MG63 (cell line): ENCODE data around the gene SHISA7. TPM values are rescaled to one million over a fixed set of nuclear protein-coding genes. Genes with fewer than 3 reads are reported as not detected.

Experiments
- DNase-seq: peaks from one replicate; pipeline ENCODE4 v3.0.0-alpha.2; 2020
- H3K27me3 ChIP-seq: fragments of 250-450 bp; sonication (Bioruptor Pico); 2 replicates; pipeline ENCODE4 v1.5.1; 2020; ENCODE audit warnings: mild to moderate bottlenecking, moderate library complexity
- H3K36me3 ChIP-seq: fragments of 250-450 bp; sonication (Bioruptor Pico); 2 replicates; pipeline ENCODE4 v1.5.1; 2020; ENCODE audit warnings: mild to moderate bottlenecking, moderate library complexity
- H3K4me3 ChIP-seq: fragments of 250-450 bp; sonication (Bioruptor Pico); 2 replicates; pipeline ENCODE4 v1.5.1; 2020; ENCODE audit warnings: mild to moderate bottlenecking, moderate library complexity
- H3K9me3 ChIP-seq: fragments of 250-450 bp; sonication (Bioruptor Pico); 2 replicates; pipeline ENCODE4 v1.5.1; 2020; ENCODE audit warnings: mild to moderate bottlenecking, moderate library complexity
- total RNA-seq: library from RNA; depleted of rRNA; stranded (reverse); fragments of >200 nt; shearing (Covaris generic); gene quantifications from 2 replicates; pipeline ENCODE4 v1.2.3, GENCODE V29; 2014; ENCODE audit warnings: low replicate concordance

SHISA7 gene
- total RNA-seq, 1 experiment from 2014 or later: not detected

GRCh38 chr19:55483706-55484592 is 40.8 kb upstream of the SHISA7 start:
- no peak for DNase-seq
- peak overlapping the region; percentile 60 for H3K4me3 ChIP-seq
- H3K9me3 ChIP-seq: no peaks in the 10 kb centered on the region

GRCh38 chr19:55482967-55483705 is 40.0 kb upstream of the SHISA7 start:
- H3K36me3 ChIP-seq: peaks cover 20% of the 10 kb centered on the region
- no peaks in the 10 kb centered on the region for H3K9me3 ChIP-seq
- H3K27me3 ChIP-seq: no peaks in the 10 kb centered on the region
- DNase-seq: no peak
- H3K4me3 ChIP-seq: no peak overlapping the region

More at GRCh38 chr19:55483706-55484592, 40.8 kb upstream of the SHISA7 start:
- H3K36me3 ChIP-seq: peaks cover 18% of the 10 kb centered on the region
- no peaks in the 10 kb centered on the region for H3K27me3 ChIP-seq

GRCh38 chr19:55482156-55482961 is 39.3 kb upstream of the SHISA7 start:
- Histone ChIP-seq H3K9me3 (no peaks in the 10 kb centered on the region), H3K4me3 (no peak overlapping the region), H3K27me3 (no peaks in the 10 kb centered on the region), H3K36me3 (peaks cover 26% of the 10 kb centered on the region)
- DNase-seq: no peak

- Histone ChIP-seq H3K4me3 (no peak overlapping the region), H3K9me3 (no peaks in the 10 kb centered on the region), H3K27me3 (no peaks in the 10 kb centered on the region), H3K36me3 (peaks cover 26% of the 10 kb centered on the region)
- no peak for DNase-seq
Measured at GRCh38 chr19:55481794-55482155, 38.7 kb upstream of the SHISA7 start.

- Histone ChIP-seq H3K4me3 (no peak overlapping the region), H3K36me3 (peaks cover 26% of the 10 kb centered on the region), H3K9me3 (no peaks in the 10 kb centered on the region), H3K27me3 (no peaks in the 10 kb centered on the region)
- no peak for DNase-seq
Measured at GRCh38 chr19:55481148-55481793, 38.2 kb upstream of the SHISA7 start.

- Histone ChIP-seq H3K27me3 (no peaks in the 10 kb centered on the region), H3K4me3 (no peak overlapping the region), H3K9me3 (no peaks in the 10 kb centered on the region)
Measured at GRCh38 chr19:55479451-55480230, 36.5 kb upstream of the SHISA7 start.

GRCh38 chr19:55479045-55479444 is 35.9 kb upstream of the SHISA7 start:
- Histone ChIP-seq H3K4me3 (no peak overlapping the region), H3K27me3 (no peaks in the 10 kb centered on the region), H3K9me3 (no peaks in the 10 kb centered on the region), H3K36me3 (peaks cover 18% of the 10 kb centered on the region)
- no peak for DNase-seq

More at GRCh38 chr19:55479451-55480230, 36.5 kb upstream of the SHISA7 start:
- no peak for DNase-seq
- peaks cover 21% of the 10 kb centered on the region for H3K36me3 ChIP-seq

GRCh38 chr19:55478364-55478763 is 35.3 kb upstream of the SHISA7 start:
- Histone ChIP-seq H3K36me3 (peaks cover 13% of the 10 kb centered on the region), H3K4me3 (no peak overlapping the region; the same call in 1 of the 2 replicates), H3K27me3 (no peaks in the 10 kb centered on the region), H3K9me3 (no peaks in the 10 kb centered on the region)
- no peak for DNase-seq

GRCh38 chr19:55477905-55478304 is 34.8 kb upstream of the SHISA7 start:
- no peaks in the 10 kb centered on the region for H3K9me3 ChIP-seq
- no peak for DNase-seq
- peak overlapping the region; percentile 79 for H3K4me3 ChIP-seq
- peaks cover 12% of the 10 kb centered on the region for H3K36me3 ChIP-seq
- no peaks in the 10 kb centered on the region for H3K27me3 ChIP-seq

- Histone ChIP-seq H3K36me3 (peaks cover 9% of the 10 kb centered on the region; the same call in 1 of the 2 replicates), H3K27me3 (no peaks in the 10 kb centered on the region), H3K9me3 (no peaks in the 10 kb centered on the region), H3K4me3 (peak within 1 kb of the TSS; percentile 79)
- peak; percentile 100 for DNase-seq
Measured at GRCh38 chr19:55476100-55476775, 33.1 kb upstream of the SHISA7 start, which contains the start of gene ZNF628. Gene ZNF628, plus strand, starts transcription at chr19:55476617. Its CDS starts 3,294 bp downstream, at chr19:55479911.

GRCh38 chr19:55474269-55475265 is 31.5 kb upstream of the SHISA7 start:
- peaks cover 9% of the 10 kb centered on the region; the same call in 1 of the 2 replicates for H3K36me3 ChIP-seq
- H3K27me3 ChIP-seq: no peaks in the 10 kb centered on the region
- no peak overlapping the region for H3K4me3 ChIP-seq
- H3K9me3 ChIP-seq: no peaks in the 10 kb centered on the region
- peak; percentile 65 for DNase-seq

- H3K27me3 ChIP-seq: no peaks in the 10 kb centered on the region
- H3K9me3 ChIP-seq: no peaks in the 10 kb centered on the region
- no peak overlapping the region for H3K4me3 ChIP-seq
- peaks cover 10% of the 10 kb centered on the region for H3K36me3 ChIP-seq
- no peak for DNase-seq
Measured at GRCh38 chr19:55473225-55474012, 30.3 kb upstream of the SHISA7 start.

GRCh38 chr19:55472463-55472862 is 29.4 kb upstream of the SHISA7 start:
- peak; percentile 87 for DNase-seq
- no peaks in the 10 kb centered on the region for H3K27me3 ChIP-seq

More at GRCh38 chr19:55472463-55472862, 29.4 kb upstream of the SHISA7 start:
- H3K4me3 ChIP-seq: peak overlapping the region; percentile 37
- peaks cover 4% of the 10 kb centered on the region; the same call in 1 of the 2 replicates for H3K36me3 ChIP-seq
- no peaks in the 10 kb centered on the region for H3K9me3 ChIP-seq
